ENCODE data around the gene AOC1. TPM values are rescaled to one million over a fixed set of nuclear protein-coding genes. Genes with fewer than 3 reads are reported as not detected.

The AOC1 gene
- total and polyA plus RNA-seq, 2 of the 13 experiments (the other 11 are each of a cell fraction or from before 2014, with no cell fraction given) = not detected

DNA sequence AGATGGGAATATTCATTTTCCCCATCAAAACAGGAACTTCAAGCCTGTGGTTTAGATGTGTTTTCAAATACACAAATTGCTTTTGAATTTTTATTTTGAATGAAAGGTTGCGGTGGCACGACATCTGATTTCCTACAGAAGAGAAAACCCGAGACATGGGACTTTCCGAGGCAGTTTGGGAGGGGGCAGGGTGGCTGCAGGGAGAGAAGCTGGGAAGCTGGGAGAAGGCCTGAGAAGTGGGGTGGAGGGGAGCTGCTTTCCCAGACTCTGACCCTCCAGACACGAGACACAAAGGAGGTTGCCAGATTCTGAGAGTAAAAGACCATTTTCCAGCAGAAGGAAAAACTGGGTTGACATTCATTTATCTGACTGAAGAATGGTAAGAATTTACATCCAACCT, 32.2 kb upstream of the AOC1 start:
- peaks cover 7% of the 10 kb centered on the region; the same call in 1 of the 2 replicates for H3K9me3 ChIP-seq (ENCODE audit: low read length)
- CTCF ChIA-PET (ENCODE audit: low intra/inter-chr PET ratio, low total read pairs) = no interaction called here
- POLR2A ChIA-PET = no interaction called here
- TF ChIP-seq HNRNPL (IDR thresholded peaks at IDR 0.05; ENCODE audit: low read depth, low read length) = no peak
- no TSS peak for BruUV-seq (replicated peaks)
- FAIRE-seq (no peak), DNase-seq (ENCODE audit: low spot score) (no peak), ATAC-seq (no peak)
- no peak overlapping the region for H3K9ac ChIP-seq (ENCODE audit: insufficient read depth, low read depth, low read length)
- WGBS (ENCODE audit: low lambda C conversion rate) = 22% methylated on average over 5 of the region's 5 CpGs
- no peaks in the 10 kb centered on the region for H4K20me1 ChIP-seq (ENCODE audit: insufficient read depth, low read length)
- no peak overlapping the region for H3K4me3 ChIP-seq (replicated peaks in 1 of 3; ENCODE audit: insufficient read depth in 1 of 3, low read depth in 2 of 3, low read length in 3 of 3)
- no peaks in the 10 kb centered on the region for H3K79me2 ChIP-seq (ENCODE audit: insufficient read depth, low read length)
- no peaks in the 10 kb centered on the region for H3K36me3 ChIP-seq (replicated peaks in 1 of 2; ENCODE audit: control insufficient read depth in 1 of 2, insufficient read depth in 2 of 2, low read length in 2 of 2)
- no peak overlapping the region for H3K4me2 ChIP-seq (ENCODE audit: low read depth, low read length)
- H2AFZ ChIP-seq (ENCODE audit: low read length) = no peak overlapping the region
- H3K27ac ChIP-seq (ENCODE audit: extremely low read length, insufficient read depth, low read length) = no peak overlapping the region
- in situ Hi-C loops (cut with HindIII; ENCODE audit: extremely low pct_ligation_motif_present, low pct_unique_long_range_greater_than_20kb) = no loop called here
- intact Hi-C loops (cut with micrococcal nuclease; ENCODE audit: unreplicated experiment) = no loop called here
- H3K4me1 ChIP-seq (ENCODE audit: insufficient read depth, low read length) = no peaks in the 10 kb centered on the region
- peaks cover 0 to 5% of the 10 kb centered on the region in 2 experiments; a peak in 1 of 5 replicates for H3K27me3 ChIP-seq (ENCODE audit: control insufficient read depth in 1 of 2, insufficient read depth in 2 of 2, low read length in 2 of 2)

- Histone ChIP-seq H3K4me3 (replicated peaks in 1 of 3; ENCODE audit: insufficient read depth in 1 of 3, low read depth in 2 of 3, low read length in 3 of 3) (no peak overlapping the region), H3K4me2 (ENCODE audit: low read depth, low read length) (no peak overlapping the region), H3K9me3 (ENCODE audit: low read length) (peaks cover 6% of the 10 kb centered on the region; the same call in 1 of the 2 replicates), H3K4me1 (ENCODE audit: insufficient read depth, low read length) (no peaks in the 10 kb centered on the region), H3K36me3 (replicated peaks in 1 of 2; ENCODE audit: control insufficient read depth in 1 of 2, insufficient read depth in 2 of 2, low read length in 2 of 2) (no peaks in the 10 kb centered on the region), H4K20me1 (ENCODE audit: insufficient read depth, low read length) (no peaks in the 10 kb centered on the region), H2AFZ (ENCODE audit: low read length) (no peak overlapping the region), H3K27me3 (ENCODE audit: control insufficient read depth in 1 of 2, insufficient read depth in 2 of 2, low read length in 2 of 2) (peaks cover 0 to 5% of the 10 kb centered on the region in 2 experiments; a peak in 1 of 5 replicates), H3K27ac (ENCODE audit: extremely low read length, insufficient read depth, low read length) (no peak overlapping the region), H3K9ac (ENCODE audit: insufficient read depth, low read depth, low read length) (no peak overlapping the region), H3K79me2 (ENCODE audit: insufficient read depth, low read length) (no peaks in the 10 kb centered on the region)
- DNase-seq (ENCODE audit: low spot score) (no peak), ATAC-seq (no peak), FAIRE-seq (no peak)
- no TSS peak for BruUV-seq (replicated peaks)
- POLR2A ChIA-PET = no interaction called here
- intact Hi-C loops (cut with micrococcal nuclease; ENCODE audit: unreplicated experiment) (no loop called here), in situ Hi-C loops (cut with HindIII; ENCODE audit: extremely low pct_ligation_motif_present, low pct_unique_long_range_greater_than_20kb) (no loop called here)
- 52% methylated on average over 7 of the region's 7 CpGs for WGBS (ENCODE audit: low lambda C conversion rate)
- CTCF ChIA-PET (ENCODE audit: low intra/inter-chr PET ratio, low total read pairs) = no interaction called here
- TF ChIP-seq PAXIP1 (CRISPR knock-in tag; conservative IDR thresholded peaks at IDR 0.05) (no peak), RNF219 (CRISPR knock-in tag; IDR thresholded peaks at IDR 0.05) (no peak), ZNF850 (CRISPR knock-in tag; conservative IDR thresholded peaks at IDR 0.05) (no peak), HCFC1 (IDR thresholded peaks at IDR 0.05; ENCODE audit: low read depth, low read length) (no peak)
- TF ChIP-seq, protein P1, sequence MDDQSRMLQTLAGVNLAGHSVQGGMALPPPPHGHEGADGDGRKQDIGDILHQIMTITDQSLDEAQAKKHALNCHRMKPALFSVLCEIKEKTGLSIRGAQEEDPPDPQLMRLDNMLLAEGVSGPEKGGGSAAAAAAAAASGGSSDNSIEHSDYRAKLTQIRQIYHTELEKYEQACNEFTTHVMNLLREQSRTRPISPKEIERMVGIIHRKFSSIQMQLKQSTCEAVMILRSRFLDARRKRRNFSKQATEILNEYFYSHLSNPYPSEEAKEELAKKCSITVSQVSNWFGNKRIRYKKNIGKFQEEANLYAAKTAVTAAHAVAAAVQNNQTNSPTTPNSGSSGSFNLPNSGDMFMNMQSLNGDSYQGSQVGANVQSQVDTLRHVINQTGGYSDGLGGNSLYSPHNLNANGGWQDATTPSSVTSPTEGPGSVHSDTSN (CRISPR knock-in tag; IDR thresholded peaks at IDR 0.05; ENCODE audit: borderline replicate concordance) = no peak
- TF ChIP-seq, protein P2, sequence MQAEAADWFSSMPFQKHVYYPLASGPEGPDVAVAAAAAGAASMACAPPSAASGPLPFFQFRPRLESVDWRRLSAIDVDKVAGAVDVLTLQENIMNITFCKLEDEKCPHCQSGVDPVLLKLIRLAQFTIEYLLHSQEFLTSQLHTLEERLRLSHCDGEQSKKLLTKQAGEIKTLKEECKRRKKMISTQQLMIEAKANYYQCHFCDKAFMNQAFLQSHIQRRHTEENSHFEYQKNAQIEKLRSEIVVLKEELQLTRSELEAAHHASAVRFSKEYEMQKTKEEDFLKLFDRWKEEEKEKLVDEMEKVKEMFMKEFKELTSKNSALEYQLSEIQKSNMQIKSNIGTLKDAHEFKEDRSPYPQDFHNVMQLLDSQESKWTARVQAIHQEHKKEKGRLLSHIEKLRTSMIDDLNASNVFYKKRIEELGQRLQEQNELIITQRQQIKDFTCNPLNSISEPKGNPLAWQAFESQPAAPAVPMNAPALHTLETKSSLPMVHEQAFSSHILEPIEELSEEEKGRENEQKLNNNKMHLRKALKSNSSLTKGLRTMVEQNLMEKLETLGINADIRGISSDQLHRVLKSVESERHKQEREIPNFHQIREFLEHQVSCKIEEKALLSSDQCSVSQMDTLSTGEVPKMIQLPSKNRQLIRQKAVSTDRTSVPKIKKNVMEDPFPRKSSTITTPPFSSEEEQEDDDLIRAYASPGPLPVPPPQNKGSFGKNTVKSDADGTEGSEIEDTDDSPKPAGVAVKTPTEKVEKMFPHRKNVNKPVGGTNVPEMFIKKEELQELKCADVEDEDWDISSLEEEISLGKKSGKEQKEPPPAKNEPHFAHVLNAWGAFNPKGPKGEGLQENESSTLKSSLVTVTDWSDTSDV (CRISPR knock-in tag; IDR thresholded peaks at IDR 0.05) = no peak
Measured at GRCh38 chr7:150820578-150821198, 31.6 kb upstream of the AOC1 start.

Data from HepG2 (cell line).